G401.6 (cell line): ENCODE results near the gene COX19.
"Not testable (repeated sequence)": the region's sequence is repeated elsewhere in the genome, so short reads cannot be mapped to it uniquely, and the experiment has no call there.

Experiments used
- FAIRE-seq: peaks from 2 replicates; lab custom pipeline; 2012; peaks lifted over from hg19 to GRCh38; lab: Jason Lieb, UNC

COX19 gene

GRCh38 chr7:960269-960871, 15.0 kb downstream of the COX19 start:
- no peak for FAIRE-seq

DNA sequence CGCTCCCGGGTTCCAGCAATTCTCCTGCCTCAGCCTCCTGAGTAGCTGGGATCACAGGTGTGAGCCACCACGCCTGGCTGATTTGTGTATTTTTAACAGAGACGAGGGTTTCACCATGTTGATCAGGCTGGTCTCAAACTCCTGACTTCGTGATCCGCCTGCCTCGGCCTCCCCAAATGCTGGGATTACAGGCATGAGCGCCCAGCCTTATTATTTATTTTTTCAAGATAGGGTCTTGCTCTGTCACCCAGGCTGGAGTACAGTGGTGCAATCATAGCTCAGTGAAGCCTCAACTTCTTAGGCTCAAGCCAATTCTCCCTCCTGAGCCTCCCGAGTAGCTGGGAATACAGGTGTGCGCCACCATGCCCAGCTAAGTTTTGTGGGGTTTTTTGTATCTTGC, 15.6 kb downstream of the COX19 start:
- FAIRE-seq, result not testable (repeated sequence)

DNA sequence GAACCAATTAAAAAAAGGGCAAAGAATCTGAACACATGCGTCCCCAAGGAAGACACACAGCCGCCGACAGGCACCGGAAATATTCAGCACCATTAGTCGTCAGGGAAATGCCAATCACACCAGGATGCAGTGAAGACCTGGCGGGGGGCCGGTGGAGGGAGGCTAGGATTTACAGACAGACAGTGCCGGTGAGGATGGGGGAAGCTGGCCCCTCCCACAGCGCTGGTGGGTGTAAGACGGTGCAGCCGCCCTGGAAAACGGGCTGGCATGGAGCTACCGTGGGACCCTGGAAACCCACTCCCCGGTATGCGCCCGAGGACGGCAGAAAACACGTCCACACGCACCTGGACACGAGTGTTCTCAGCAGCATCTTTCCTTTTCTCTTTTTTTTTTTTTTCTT, 16.1 kb downstream of the COX19 start:
- no peak for FAIRE-seq

DNA sequence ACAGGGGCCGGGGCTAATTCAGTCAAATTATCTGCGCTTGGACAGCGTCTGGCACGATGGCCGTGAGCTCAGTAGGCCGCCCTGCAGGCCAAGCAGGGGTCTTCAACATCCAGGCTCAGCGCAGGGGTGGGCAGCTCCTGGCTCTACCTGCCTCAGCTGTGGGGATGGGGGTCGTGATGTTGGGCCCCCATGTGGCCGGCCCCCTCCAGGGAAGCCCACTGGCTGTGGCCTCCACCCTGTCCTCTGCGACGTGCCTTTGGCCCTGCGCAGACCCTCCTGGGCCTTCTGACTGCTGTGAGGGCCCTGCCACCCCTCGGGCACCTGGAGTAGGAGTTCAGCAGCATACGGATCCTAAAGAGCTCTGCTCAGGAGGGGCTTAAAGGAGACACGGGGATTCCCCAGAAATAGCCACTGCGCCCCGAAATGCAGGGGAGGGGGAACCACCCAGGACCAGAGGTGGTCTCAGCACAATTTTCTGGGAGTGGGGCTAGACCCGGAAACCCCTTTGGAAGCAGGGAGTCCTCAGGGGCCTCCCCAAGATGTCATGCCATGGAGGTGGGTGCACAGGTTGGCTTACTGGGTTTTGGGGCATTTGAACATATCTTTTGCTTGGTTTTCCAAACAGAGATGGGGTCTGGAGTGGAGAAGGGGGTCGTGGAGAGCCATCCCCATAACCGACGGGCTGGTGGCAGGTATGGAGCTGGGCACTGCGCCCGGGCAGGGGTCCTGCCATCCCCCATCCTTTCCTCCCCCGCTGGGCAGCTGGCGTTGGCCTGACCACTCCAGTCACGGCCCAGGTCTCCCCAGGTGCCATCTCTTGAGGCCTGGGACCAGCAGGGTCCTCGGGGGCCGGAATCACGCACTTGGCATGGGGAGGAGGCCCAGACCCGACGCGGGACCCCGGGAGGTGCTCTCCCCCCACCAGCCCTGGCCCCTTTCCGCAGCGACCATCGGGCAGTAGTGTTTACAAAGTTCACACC, 16.8 kb downstream of the COX19 start:
- FAIRE-seq, result no peak

DNA sequence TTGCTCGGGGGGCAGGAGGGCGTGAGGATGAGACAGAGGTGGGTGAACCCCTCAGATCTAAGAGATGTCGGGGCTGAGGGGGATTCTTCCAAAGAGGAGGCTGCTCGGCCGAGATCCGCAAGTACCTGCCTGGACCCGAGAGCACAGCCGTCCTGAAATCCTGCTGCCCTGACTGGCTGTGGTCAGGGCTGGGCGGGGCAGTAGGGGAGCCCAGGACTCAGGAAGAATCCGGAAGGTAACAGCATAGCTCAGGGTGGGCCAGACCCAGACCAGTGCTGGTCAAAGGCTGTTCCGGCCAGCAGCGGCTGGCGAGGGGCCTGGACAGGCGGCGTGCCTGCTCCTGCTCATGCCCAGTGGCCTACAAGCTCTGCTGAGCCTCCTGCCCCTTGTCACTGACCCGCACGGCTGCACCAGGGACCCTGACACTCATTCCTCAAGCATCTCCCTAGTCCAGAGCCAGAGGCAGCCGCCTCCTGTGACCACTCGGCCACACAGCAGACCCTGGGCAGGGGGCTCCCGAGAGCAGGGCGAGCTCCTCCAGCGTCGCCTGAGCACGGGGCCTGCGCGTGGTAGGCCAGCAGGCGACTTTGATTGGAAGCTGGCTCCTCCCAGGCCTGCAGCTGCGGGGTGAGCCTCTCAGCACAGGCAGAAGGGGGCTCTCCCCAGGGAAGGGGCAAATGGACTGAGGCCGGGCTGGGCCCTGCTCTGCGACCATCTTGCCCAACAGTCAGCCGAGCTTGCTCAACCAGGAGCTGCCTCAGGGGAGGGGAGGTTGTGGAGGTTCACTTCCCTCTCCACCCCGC, 17.7 kb downstream of the COX19 start:
- FAIRE-seq, result no peak

DNA sequence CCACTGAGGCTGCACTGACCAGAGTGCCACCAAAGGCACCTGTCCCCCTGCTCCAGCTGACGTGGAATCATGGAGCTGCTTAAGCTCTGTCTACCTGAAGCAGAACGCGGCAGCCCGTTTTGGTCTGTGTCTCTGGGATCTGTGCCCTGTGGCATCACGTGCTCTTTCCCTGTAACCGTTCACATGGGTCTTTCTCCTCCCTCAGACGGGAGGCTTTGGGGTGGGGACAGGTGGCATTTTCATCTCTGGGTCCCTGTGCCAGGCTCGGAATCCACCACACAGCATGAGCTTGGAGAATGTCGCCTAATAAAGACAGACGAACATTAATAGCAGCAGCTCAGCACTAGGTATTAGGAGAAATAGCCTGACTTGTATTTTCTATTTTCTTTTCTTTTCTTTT, 19.3 kb downstream of the COX19 start:
- no peak for FAIRE-seq

- FAIRE-seq, result no peak
Observed at GRCh38 chr7:954330-955238, 20.8 kb downstream of the COX19 start, which contains the start of gene ADAP1. Gene ADAP1, minus strand, starts transcription at chr7:954680. Its CDS starts 203 bp downstream, at chr7:954477.

GRCh38 chr7:953547-954327, 21.6 kb downstream of the COX19 start:
- FAIRE-seq, result peak; percentile 48

DNA sequence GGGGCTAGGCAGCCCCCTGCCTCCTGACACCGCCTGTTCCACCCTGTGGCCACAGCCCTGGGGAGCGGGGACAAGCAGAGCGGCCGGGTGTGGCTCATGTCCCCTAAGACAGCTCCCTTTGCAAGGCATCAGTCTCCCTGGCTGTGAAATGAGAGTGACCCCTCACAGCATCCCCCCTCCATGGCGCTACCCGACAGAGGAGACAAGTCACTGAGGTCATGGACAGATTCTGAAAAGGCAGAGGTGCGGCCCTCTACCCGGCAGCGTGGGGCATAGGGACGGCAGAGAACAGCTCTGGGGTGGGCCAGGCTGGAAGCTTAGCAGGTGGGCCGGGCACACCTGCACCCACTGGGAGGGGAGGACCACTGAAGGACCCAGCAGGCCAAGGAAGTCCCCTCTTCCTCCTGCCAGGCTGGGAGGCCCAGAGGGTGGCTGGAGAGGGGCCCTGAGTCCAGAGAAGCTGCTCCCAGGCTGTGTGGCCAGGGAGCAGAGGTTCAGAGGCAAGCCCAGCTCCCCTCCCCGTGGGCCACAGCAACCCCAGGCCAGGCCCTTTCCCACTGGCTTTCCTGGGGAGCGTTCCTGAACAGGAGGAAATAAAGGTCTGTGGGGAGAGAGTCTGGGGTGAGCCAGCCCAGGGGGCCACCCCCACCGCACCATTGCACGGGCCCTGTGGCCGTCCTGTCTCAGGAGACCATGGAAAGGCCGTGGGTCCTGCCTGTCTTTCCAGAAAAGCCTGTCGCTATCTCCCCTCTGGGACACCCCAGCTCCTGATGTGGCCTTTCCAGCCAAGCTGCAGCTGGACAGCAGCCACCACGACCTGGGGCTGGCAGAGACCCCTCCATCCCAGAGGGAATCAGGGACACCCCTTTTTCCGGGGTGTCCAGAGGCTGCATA, 22.6 kb downstream of the COX19 start:
- FAIRE-seq, result no peak

DNA sequence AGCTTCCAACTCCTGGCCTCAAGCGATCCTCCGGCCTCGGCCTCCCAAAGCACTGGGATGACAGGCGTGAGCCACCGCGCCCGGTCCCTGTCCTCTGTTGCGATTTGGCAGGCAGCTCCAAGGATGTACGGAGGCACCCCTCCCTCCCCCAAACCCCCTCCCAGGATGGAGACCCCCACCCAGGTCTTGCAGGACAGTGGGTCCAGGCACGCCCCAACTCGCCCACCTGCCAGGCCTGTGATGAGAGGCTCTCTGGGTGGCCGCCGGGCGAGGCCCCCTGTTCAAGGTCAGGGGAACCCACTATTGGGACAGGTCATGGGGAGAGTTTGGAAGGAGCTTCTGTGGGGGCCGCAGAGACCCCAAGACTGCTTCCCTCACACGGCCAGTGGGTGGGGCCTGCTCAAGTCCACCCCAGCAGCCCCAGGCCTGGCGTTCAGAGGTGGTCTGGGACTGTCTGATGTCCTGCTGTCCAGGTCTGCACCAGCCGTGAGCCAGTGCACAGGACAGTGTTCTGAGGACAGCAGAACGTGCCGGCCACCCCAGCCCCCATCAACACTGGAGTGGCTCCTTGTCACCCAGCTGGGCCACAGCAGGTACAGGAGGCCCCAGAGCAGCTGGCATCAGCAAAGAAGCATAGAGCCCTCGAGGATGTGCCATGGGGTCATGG, 23.3 kb downstream of the COX19 start:
- FAIRE-seq, result no peak

- FAIRE-seq, result no peak
Observed at GRCh38 chr7:949021-949934, 26.1 kb downstream of the COX19 start.

DNA sequence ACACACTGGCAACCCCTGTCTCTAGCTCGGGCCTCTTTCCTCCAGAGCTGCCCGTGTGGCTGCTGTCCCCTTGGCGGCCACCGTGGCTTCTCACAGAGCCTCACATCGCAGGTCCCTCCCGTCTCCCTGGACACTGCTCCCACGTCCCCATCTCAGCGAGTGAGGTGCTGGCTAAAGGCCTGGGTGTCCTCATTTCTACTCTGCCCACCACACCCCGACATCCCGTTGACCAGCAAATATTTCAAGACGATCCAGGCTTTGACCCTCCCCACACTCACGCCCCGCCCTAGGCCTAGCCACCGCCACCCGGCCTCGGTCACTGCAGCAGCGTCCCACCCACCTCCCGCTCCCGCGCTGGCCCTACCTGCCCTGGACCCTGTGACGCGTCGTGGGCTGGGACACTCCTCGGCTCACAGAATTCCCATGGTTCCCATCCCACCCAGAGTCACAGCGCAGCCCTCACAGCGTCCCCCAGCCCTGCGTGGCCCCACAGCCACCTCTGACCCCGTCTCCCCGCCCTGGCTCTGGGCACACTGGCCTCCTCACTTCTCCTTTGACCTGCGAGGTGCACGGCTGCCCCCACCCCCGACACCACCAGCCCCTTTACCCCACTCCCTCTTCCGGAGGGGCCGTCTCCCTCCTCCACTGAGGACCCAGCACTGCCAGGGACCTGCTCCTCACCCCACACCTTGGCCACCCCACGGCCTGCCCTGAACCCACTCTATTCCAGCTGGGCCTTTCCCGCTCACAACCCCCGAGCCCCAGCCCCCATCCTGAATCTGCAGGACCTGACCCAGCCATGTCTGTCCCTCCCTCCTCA, 27.7 kb downstream of the COX19 start:
- no peak for FAIRE-seq

GRCh38 chr7:946256-946996, 28.9 kb downstream of the COX19 start:
- no peak for FAIRE-seq

DNA sequence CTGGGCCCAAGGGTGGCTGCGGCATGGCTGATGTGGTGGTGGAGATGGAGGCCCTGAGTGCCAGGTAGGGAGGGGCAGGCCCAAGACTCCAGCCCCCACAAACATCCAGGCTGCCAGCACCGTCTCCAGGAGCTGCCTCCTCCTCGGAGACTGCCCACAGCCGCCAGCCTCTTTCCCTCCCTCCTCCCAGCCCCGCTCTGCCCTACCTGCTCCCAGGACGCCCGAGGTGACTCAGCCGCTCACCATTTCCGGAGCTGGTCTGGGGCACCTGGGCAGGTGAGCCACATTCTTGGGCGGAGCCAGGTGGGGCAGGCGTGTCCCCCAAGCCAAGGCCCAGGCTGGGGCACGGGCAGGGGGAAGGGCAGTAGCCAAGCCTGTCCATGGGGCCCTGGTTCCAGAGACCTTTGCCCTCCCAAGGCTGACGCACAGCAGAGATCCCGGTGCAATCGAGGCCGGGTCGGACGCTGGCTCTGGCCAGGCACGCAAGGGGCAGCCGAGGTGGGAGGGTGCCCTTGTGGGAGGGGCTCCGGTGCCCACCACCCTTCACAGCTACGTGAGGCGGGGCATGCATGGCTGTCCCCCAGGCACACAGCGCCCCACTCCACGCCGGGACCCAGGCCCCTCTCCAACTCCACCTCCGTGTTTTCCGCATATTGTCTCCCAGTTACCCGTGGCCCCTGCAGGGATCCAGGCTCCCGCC, 29.6 kb downstream of the COX19 start:
- no peak for FAIRE-seq

DNA sequence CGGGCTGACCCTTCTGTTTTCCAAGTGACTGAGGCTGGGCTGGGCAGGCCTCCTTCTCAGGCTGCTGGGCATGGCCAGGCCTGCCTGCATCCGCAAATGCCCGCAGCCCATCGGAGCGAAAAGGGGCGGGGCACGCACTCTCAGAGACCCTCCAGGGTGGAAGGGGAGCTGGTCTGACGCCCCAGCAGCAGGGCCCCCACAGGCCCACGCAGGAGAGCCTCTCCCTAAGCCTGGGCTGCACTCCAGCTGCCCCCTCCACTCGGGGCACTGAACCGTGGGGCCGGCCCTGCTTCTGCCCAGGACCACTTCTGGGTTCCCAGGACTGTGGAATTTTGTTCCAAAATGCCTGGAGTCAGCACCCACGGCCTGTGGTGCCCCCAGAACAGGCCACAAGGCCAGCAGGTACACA, 30.2 kb downstream of the COX19 start:
- no peak for FAIRE-seq

DNA sequence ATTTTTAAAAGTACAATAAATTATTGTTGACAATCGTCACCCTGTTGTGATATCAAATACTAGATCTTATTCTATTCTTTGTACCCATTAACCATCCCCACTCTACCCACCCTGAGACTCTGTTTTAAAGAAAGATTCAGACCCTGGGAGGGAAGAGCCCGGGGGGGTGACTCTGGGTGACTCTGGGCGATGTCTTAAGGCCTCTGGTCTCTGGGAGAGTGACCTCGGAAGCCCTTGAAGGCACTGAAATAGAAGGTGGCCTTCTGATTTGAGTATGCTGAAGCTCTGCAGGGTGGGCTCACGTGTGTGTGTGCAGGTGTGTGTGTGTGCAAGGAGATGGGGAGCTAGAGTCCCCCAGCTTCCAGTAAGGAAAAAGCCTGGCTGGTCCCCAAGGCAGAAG, 30.6 kb downstream of the COX19 start:
- no peak for FAIRE-seq
